Upper lobe of left lung (tissue), 6 donors: ENCODE measurements around the gene TCF7L2. TPM values are rescaled to one million over a fixed set of nuclear protein-coding genes. Genes with fewer than 3 reads are reported as not detected.

Experiments used
- ATAC-seq, 2 donors: fragments of 200-7000 bp; cut with Tn5 transposase; one replicate each; pipeline ENCODE4 v1.9.1; 2022; ENCODE audit warnings: mild to moderate bottlenecking in 2 of 2, moderate library complexity in 2 of 2; ENCODE audit not compliant: low FRiP score in 2 of 2
- DNase-seq, 2 donors: peaks; one replicate each; pipeline ENCODE4 v3.0.0-alpha.2; 2019 to 2020
- H3K27ac ChIP-seq, 4 donors: fragments of 200-600 bp; sonication (generic); one replicate each; pipeline ENCODE4 v1.5.1; 2016 to 2019
- H3K27me3 ChIP-seq, 4 donors: fragments of 200-600 bp; sonication (generic); one replicate each; pipeline ENCODE4 v1.5.1; 2017 to 2019
- H3K36me3 ChIP-seq, 4 donors: fragments of 200-600 bp; sonication (generic); one replicate each; pipeline ENCODE4 v1.5.1; 2016 to 2019
- H3K4me1 ChIP-seq, 4 donors: fragments of 200-600 bp; sonication (generic); one replicate each; pipeline ENCODE4 v1.5.1; 2018 to 2019
- H3K4me3 ChIP-seq, 4 donors: fragments of 200-600 bp; sonication (generic); one replicate each; pipeline ENCODE4 v1.5.1; 2017 to 2019; ENCODE audit warnings: mild to moderate bottlenecking in 2 of 4, moderate library complexity in 1 of 4
- H3K9me3 ChIP-seq, 4 donors: fragments of 200-600 bp; sonication (generic); one replicate each; pipeline ENCODE4 v1.5.1; 2018 to 2019
- EP300 ChIP-seq, 4 donors: sonication (generic); formaldehyde crosslinking; IDR thresholded peaks; one replicate each; pipeline ENCODE4 v1.5.1; 2017; ENCODE audit warnings: antibody characterized with exemption in 4 of 4, control low read depth in 2 of 4
- POLR2A ChIP-seq, 4 donors: fragments of 450-650 bp; IDR thresholded peaks; one replicate each; pipeline ENCODE4 v1.5.1; 2016 to 2017; ENCODE audit warnings: antibody characterized with exemption in 4 of 4, mild to moderate bottlenecking in 2 of 4
- POLR2AphosphoS5 ChIP-seq, 2 donors: sonication (generic); formaldehyde crosslinking; IDR thresholded peaks; one replicate each; pipeline ENCODE4 v1.5.1; 2017; ENCODE audit warnings: antibody characterized with exemption in 2 of 2
- WGBS, 2 donors: methylation state at CpG; one replicate each; pipeline ENCODE4 v1.1.5; 2017 to 2018; 5-methylcytosine and 5-hydroxymethylcytosine counted together
- total RNA-seq, 6 donors: library from RNA; depleted of rRNA in 4 of 6; stranded (reverse); fragments of >200 nt in 4 of 6; gene quantifications; one replicate each; pipeline versions ENCODE4 v1.1.0 to v1.2.1, GENCODE V29; 2016 to 2021
- TF ChIP-seq, protein P1 (sequence below), 6 experiments: fragments of 450-650 bp in 4 of 6; fragments of 200-600 bp in 2 of 6; sonication (generic) in 2 of 6; IDR thresholded peaks; one replicate each; pipeline ENCODE4 v1.5.1; 2016 to 2019; ENCODE audit warnings: antibody characterized with exemption in 6 of 6
- donor health status: DM: no; HTN: no; CAD: no; lungs with moderate emphysema.
- donor health status: DM: no; HTN: yes; CAD: no; lungs with severe emphysema.

The TCF7L2 gene
- total RNA-seq, 6 donors from 2014 or later, result 15.5 to 80.3 (median 48.1) TPM

DNA sequence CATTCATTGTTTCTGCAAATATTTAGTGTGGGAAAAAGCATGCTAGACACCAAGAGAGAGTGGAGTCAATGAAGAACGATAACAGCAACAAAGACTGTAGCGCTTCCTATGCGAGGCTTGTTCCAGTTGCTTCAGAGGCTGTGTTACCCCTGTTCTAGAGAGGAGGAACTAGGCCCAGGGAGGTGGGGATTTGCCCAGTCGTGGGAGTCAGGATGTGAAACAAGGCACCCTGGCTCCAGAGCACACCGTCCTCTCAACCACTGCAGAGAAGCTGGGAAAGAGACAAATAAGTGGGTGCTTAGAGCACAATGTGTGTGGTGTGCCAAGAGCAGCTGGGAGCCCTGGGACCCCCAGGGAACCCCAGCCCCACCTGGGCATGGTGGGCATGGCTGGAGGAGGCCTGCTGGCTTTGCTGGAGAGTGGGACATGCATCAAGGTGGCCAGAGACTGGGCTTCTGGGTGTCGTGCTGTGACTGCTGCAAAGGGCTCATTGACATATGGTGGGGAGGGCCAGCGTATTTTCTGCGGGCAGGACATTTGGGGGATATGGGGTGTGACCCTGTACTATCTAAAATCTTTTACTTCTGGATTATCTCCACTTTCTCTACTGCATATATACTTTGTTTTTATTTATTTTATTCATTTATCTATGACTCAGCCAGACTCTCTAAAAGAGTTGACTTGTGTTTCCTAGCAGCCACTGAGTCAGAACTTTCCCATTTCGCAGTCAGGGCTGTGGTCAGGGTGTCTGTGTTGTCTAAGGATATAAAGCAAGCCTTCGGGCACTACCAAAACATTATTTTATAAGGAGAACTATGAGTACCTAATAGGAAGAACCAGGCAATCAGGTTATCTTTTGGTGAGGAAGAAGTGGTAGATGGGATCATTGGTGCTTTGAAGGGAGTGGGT, 95.4 kb downstream of the TCF7L2 start:
- peaks cover 0 to 3% (median 0%) of the 10 kb centered on the region in 4 donors for H3K27me3 ChIP-seq
- no peak overlapping the region for H3K4me3 ChIP-seq
- peaks cover 27 to 43% (median 36%) of the 10 kb centered on the region in 4 donors for H3K4me1 ChIP-seq
- TF ChIP-seq POLR2A (IDR thresholded peaks at IDR 0.05) (no peak), EP300 (IDR thresholded peaks at IDR 0.05) (no peak), POLR2AphosphoS5 (IDR thresholded peaks at IDR 0.05) (no peak)
- TF ChIP-seq, protein P1, sequence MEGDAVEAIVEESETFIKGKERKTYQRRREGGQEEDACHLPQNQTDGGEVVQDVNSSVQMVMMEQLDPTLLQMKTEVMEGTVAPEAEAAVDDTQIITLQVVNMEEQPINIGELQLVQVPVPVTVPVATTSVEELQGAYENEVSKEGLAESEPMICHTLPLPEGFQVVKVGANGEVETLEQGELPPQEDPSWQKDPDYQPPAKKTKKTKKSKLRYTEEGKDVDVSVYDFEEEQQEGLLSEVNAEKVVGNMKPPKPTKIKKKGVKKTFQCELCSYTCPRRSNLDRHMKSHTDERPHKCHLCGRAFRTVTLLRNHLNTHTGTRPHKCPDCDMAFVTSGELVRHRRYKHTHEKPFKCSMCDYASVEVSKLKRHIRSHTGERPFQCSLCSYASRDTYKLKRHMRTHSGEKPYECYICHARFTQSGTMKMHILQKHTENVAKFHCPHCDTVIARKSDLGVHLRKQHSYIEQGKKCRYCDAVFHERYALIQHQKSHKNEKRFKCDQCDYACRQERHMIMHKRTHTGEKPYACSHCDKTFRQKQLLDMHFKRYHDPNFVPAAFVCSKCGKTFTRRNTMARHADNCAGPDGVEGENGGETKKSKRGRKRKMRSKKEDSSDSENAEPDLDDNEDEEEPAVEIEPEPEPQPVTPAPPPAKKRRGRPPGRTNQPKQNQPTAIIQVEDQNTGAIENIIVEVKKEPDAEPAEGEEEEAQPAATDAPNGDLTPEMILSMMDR (IDR thresholded peaks at IDR 0.05), result no peak
- no peaks in the 10 kb centered on the region for H3K9me3 ChIP-seq
- no peaks in the 10 kb centered on the region for H3K36me3 ChIP-seq
- DNase-seq (peak; percentile 40 to 46), ATAC-seq (peak; percentile 38 to 43)
- H3K27ac ChIP-seq, result no peak overlapping the region
- 77 to 85% methylated on average over 10 of the region's 10 CpGs for WGBS, 2 donors

DNA sequence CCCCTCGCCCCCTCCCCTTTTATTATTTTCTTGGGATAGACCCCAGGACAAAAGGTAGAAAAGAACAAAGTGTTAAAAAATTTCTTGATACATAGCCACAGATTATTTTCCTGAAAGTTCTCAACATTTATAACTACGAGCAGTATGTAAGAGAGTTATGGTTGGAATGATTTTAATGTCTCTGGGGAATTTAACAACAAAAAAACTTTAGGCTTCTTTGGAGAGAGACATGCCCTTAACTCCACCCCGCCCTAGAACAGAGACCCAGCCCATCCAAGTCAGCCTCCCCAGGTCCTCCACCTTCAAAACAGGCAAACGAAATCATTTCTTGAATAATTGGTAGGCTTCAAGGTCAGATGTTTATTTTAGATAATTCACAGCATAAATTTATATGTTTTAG, 97.1 kb downstream of the TCF7L2 start:
- ATAC-seq, result no peak

DNA sequence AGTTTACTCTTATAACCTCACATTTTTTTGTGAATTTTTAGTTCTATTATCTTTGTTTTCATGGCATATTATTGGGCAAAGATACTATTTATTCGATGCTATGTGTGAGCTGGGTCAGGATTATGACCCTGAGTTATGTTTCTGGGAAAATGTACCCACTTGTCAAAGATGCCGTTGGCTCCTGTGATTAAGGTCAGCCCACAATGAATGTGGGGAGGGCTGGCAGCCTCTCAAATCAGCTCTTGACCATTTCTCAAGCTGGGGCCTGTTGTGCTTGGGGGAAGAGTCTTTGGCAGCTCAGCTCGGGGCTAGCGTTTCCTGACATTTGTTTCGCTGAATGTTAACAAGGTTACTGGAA, 97.5 kb downstream of the TCF7L2 start:
- Histone ChIP-seq H3K27ac (peak overlapping the region in 3 of 4 donors; percentile 37 to 68 (median 45)), H3K9me3 (no peaks in the 10 kb centered on the region), H3K27me3 (peaks cover 0 to 3% (median 0%) of the 10 kb centered on the region in 4 donors), H3K4me1 (peaks cover 27 to 42% (median 34%) of the 10 kb centered on the region in 4 donors), H3K4me3 (no peak overlapping the region), H3K36me3 (no peaks in the 10 kb centered on the region)
- TF ChIP-seq, protein P1 (IDR thresholded peaks at IDR 0.05), result no peak
- TF ChIP-seq EP300 (IDR thresholded peaks at IDR 0.05) (no peak), POLR2AphosphoS5 (IDR thresholded peaks at IDR 0.05) (no peak), POLR2A (IDR thresholded peaks at IDR 0.05) (no peak)
- 21 to 41% methylated on average over 5 of the region's 5 CpGs for WGBS, 2 donors
- DNase-seq (peak in 1 of 2 donors; percentile 60), ATAC-seq (no peak)

More for the DNA sequence above, 97.1 kb downstream of the TCF7L2 start:
- peaks cover 27 to 45% (median 38%) of the 10 kb centered on the region in 4 donors for H3K4me1 ChIP-seq
- TF ChIP-seq POLR2AphosphoS5 (IDR thresholded peaks at IDR 0.05) (no peak), EP300 (IDR thresholded peaks at IDR 0.05) (no peak), POLR2A (IDR thresholded peaks at IDR 0.05) (no peak)
- TF ChIP-seq, protein P1 (IDR thresholded peaks at IDR 0.05), result no peak
- peaks cover 0 to 3% (median 0%) of the 10 kb centered on the region in 4 donors for H3K27me3 ChIP-seq
- no peak overlapping the region for H3K4me3 ChIP-seq
- WGBS, 2 donors, result 69 to 70% methylated on average over 4 of the region's 4 CpGs
- no peak overlapping the region for H3K27ac ChIP-seq
- no peak for DNase-seq
- H3K9me3 ChIP-seq, result no peaks in the 10 kb centered on the region
- no peaks in the 10 kb centered on the region for H3K36me3 ChIP-seq

DNA sequence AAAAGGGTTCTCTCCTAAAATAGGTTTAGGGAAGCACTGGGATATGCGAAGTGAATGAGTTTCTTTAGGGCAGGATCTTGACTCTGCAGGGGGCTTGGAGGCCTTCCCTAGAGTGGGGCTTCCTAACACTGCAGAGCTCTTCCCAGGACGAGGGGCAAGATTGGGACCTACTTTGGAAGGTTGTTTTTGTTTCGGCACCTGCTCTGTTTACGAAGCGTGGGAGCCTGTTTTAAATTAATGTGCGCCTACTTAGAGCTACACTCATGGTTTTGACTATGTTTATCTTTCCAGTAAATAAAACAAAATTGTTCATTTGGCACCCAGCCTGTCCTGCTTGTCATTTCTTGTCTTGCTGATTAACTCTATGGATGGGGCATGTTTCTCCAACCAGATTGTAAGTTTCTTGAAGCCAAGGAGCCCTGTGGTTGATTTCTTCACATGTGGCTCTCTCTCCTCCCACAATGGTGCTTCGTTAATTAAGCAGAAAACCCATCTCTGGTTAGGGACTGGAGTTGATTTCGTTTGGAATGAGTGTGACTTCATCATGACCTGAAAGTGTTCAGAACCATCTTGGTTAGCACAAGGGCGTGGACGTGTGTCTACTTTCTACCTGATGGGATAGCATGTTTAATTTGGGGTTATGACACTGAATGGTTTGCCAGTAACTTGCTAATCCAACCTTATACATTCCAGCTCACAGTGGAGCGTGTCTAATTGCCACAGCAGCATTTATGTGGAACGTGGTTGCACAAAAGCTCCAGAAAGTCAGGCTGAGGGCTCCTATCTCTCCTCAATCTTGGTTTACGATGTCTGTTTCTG, 98.1 kb downstream of the TCF7L2 start:
- TF ChIP-seq, protein P1 (IDR thresholded peaks at IDR 0.05), result no peak
- TF ChIP-seq POLR2AphosphoS5 (IDR thresholded peaks at IDR 0.05) (no peak), EP300 (IDR thresholded peaks at IDR 0.05) (no peak)
- WGBS, 2 donors, result 69 to 70% methylated on average over 13 of the region's 13 CpGs
- DNase-seq (no peak), ATAC-seq (no peak)
- Histone ChIP-seq H3K36me3 (no peaks in the 10 kb centered on the region), H3K27me3 (peaks cover 0 to 3% (median 0%) of the 10 kb centered on the region in 4 donors), H3K4me3 (no peak overlapping the region), H3K27ac (peak overlapping the region in 3 of 4 donors; percentile 37 to 68 (median 45)), H3K4me1 (peaks cover 27 to 36% (median 30%) of the 10 kb centered on the region in 4 donors), H3K9me3 (no peaks in the 10 kb centered on the region)
